ENCODE measurements around the gene VOPP1. TPM values are rescaled to one million over a fixed set of nuclear protein-coding genes. Genes with fewer than 3 reads are reported as not detected.
A peak's percentile ranks its signal among the peaks of the same experiment; 100 is the strongest.

Gene VOPP1
- total RNA-seq, 5 donors from 2014 or later (not counting 1 experiment from before 2014, with no cell fraction given) = 84.0 to 106 (median 94.8) TPM

DNA sequence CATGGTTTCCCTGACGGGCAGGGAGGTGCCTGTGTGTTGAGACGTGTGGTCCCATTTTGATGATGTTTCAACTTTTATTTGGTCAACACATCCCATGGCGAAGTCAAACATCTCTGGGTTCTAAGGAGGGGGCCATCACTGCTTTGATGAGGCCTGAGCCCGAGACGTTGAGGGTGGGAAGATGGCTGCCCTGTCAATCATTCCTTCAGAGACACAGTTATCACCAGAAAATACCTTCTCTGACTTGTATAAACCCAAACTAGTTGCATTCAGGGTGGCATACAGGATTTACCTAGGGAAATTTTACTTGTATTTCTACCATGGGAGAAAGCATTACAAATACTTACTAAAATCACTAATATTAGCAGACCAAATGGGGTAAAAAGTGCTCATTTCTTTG lies 64.6 kb downstream of the VOPP1 start:
- no peak for ATAC-seq (replicated peaks in 1 of 4)
- H3K4me3 ChIP-seq (ENCODE audit: control insufficient read depth in 1 of 2, extremely low read depth in 1 of 2, low read length in 1 of 2) = no peak overlapping the region
- H3K27ac Mint-ChIP-seq = peak overlapping the region in 1 of 2 donors; percentile 53
- peaks cover 6 to 11% of the 10 kb centered on the region in 2 experiments for H3K4me1 ChIP-seq (ENCODE audit: control insufficient read depth in 1 of 2, extremely low read depth in 1 of 2, insufficient read depth in 2 of 2, low read length in 2 of 2)
- POLR2A ChIA-PET = no interaction called here
- no peaks in the 10 kb centered on the region for H3K9me3 ChIP-seq
- H3K36me3 Mint-ChIP-seq = peaks cover 21% of the 10 kb centered on the region
- H3K36me3 ChIP-seq (ENCODE audit: control insufficient read depth in 2 of 2, extremely low read depth in 1 of 2, insufficient read depth in 1 of 2, low read length in 1 of 2) = peaks cover 3 to 12% of the 10 kb centered on the region in 2 donors
- H3K4me1 Mint-ChIP-seq = peaks cover 41 to 67% (median 61%) of the 10 kb centered on the region in 3 donors
- 79% methylated on average over 2 of the region's 5 CpGs for WGBS (ENCODE audit: insufficient coverage)
- no peaks in the 10 kb centered on the region for H3K27me3 Mint-ChIP-seq
- no peaks in the 10 kb centered on the region for H3K9me3 Mint-ChIP-seq
- DNase-seq = no peak
- no peak overlapping the region for H3K4me3 Mint-ChIP-seq
- CTCF ChIA-PET = no interaction called here
- H3K27me3 ChIP-seq (replicated peaks in 1 of 2; ENCODE audit: control insufficient read depth in 2 of 2, extremely low read depth in 1 of 2, insufficient read depth in 2 of 2, low read length in 1 of 2) = no peaks in the 10 kb centered on the region
- no peak overlapping the region for H3K27ac ChIP-seq (ENCODE audit: low read length)

GRCh38 chr7:55504967-55505658 lies 67.2 kb downstream of the VOPP1 start:
- Mint-ChIP-seq H3K27me3 (no peaks in the 10 kb centered on the region), H3K4me1 (peaks cover 36 to 75% (median 67%) of the 10 kb centered on the region in 3 donors), H3K9me3 (no peaks in the 10 kb centered on the region), H3K36me3 (peaks cover 22% of the 10 kb centered on the region), H3K4me3 (no peak overlapping the region), H3K27ac (peak overlapping the region in 1 of 2 donors; percentile 58)
- ChIA-PET POLR2A (no interaction called here), CTCF (no interaction called here)
- Histone ChIP-seq H3K36me3 (ENCODE audit: control insufficient read depth in 2 of 2, extremely low read depth in 1 of 2, insufficient read depth in 1 of 2, low read length in 1 of 2) (peaks cover 4 to 21% of the 10 kb centered on the region in 2 donors), H3K4me1 (ENCODE audit: control insufficient read depth in 1 of 2, extremely low read depth in 1 of 2, insufficient read depth in 2 of 2, low read length in 2 of 2) (peaks cover 6 to 10% of the 10 kb centered on the region in 2 experiments), H3K27ac (ENCODE audit: low read length) (no peak overlapping the region), H3K4me3 (ENCODE audit: control insufficient read depth in 1 of 2, extremely low read depth in 1 of 2, low read length in 1 of 2) (no peak overlapping the region), H3K27me3 (replicated peaks in 1 of 2; ENCODE audit: control insufficient read depth in 2 of 2, extremely low read depth in 1 of 2, insufficient read depth in 2 of 2, low read length in 1 of 2) (no peaks in the 10 kb centered on the region), H3K9me3 (no peaks in the 10 kb centered on the region)
- ATAC-seq (replicated peaks in 1 of 4) (no peak), DNase-seq (no peak)
- WGBS (ENCODE audit: insufficient coverage) = 96% methylated on average over 8 of the region's 10 CpGs

GRCh38 chr7:55504093-55504859 lies 68.0 kb downstream of the VOPP1 start:
- peak overlapping the region; percentile 61 to 67 for H3K27ac Mint-ChIP-seq
- peaks cover 6 to 18% of the 10 kb centered on the region in 2 experiments for H3K4me1 ChIP-seq (ENCODE audit: control insufficient read depth in 1 of 2, extremely low read depth in 1 of 2, insufficient read depth in 2 of 2, low read length in 2 of 2)
- peaks cover 8 to 21% of the 10 kb centered on the region in 2 donors for H3K36me3 ChIP-seq (ENCODE audit: control insufficient read depth in 2 of 2, extremely low read depth in 1 of 2, insufficient read depth in 1 of 2, low read length in 1 of 2)
- H3K4me1 Mint-ChIP-seq = peaks cover 41 to 75% (median 67%) of the 10 kb centered on the region in 3 donors
- no peaks in the 10 kb centered on the region for H3K27me3 ChIP-seq (replicated peaks in 1 of 2; ENCODE audit: control insufficient read depth in 2 of 2, extremely low read depth in 1 of 2, insufficient read depth in 2 of 2, low read length in 1 of 2)
- ChIA-PET CTCF (no interaction called here), POLR2A (no interaction called here)
- H3K9me3 ChIP-seq = no peaks in the 10 kb centered on the region
- H3K9me3 Mint-ChIP-seq = no peaks in the 10 kb centered on the region
- ATAC-seq (replicated peaks in 1 of 4) = no peak
- H3K27ac ChIP-seq (ENCODE audit: low read length) = no peak overlapping the region
- H3K4me3 Mint-ChIP-seq = no peak overlapping the region
- H3K4me3 ChIP-seq (ENCODE audit: control insufficient read depth in 1 of 2, extremely low read depth in 1 of 2, low read length in 1 of 2) = no peak overlapping the region
- peaks cover 28% of the 10 kb centered on the region for H3K36me3 Mint-ChIP-seq
- DNase-seq = no peak
- no peaks in the 10 kb centered on the region for H3K27me3 Mint-ChIP-seq
- WGBS (ENCODE audit: insufficient coverage) = 100% methylated on average over 4 of the region's 6 CpGs

DNA sequence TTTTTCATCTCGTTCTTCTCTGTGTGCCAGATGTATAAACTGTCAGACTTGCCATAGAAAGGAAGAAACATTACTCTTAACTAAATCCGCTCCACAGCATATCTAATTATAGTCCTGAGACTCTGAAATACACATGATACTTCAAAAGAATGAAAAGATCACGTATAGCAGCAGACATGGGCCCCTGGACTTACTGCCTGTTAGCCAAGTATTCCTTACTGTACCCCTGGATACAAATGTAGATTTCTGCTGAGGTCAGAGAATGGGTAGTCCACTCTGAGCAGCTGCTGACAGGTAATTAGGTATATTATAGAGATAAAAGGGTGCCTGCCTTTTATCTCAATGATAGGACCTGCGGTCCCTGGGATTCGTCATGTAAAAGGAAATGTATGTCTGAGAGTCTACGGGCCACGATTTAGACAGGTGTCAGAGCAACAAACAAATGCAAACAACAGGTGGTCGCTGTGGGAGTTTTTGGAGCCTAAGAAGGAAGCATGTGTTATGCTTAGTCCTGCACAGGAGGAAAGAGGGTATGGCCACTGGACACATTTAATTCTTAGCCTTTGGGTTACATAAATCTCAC lies 69.4 kb downstream of the VOPP1 start:
- Mint-ChIP-seq H3K27ac (peak overlapping the region; percentile 29 to 71), H3K36me3 (peaks cover 31% of the 10 kb centered on the region), H3K4me1 (peaks cover 53 to 81% (median 76%) of the 10 kb centered on the region in 3 donors), H3K4me3 (no peak overlapping the region), H3K27me3 (no peaks in the 10 kb centered on the region), H3K9me3 (no peaks in the 10 kb centered on the region)
- peaks cover 6 to 31% of the 10 kb centered on the region in 2 experiments for H3K4me1 ChIP-seq (ENCODE audit: control insufficient read depth in 1 of 2, extremely low read depth in 1 of 2, insufficient read depth in 2 of 2, low read length in 2 of 2)
- H3K27ac ChIP-seq (ENCODE audit: low read length) = no peak overlapping the region
- H3K9me3 ChIP-seq = no peaks in the 10 kb centered on the region
- WGBS (ENCODE audit: insufficient coverage) = 44% methylated on average over 4 of the region's 8 CpGs
- ChIA-PET POLR2A (no interaction called here), CTCF (interaction anchor here (0.6 to 1.2 kb wide), 2 partner anchors 23 to 1139 kb away, joined by 3 read pairs; no protein-coding TSS in a partner anchor)
- peaks cover 9 to 21% of the 10 kb centered on the region in 2 donors for H3K36me3 ChIP-seq (ENCODE audit: control insufficient read depth in 2 of 2, extremely low read depth in 1 of 2, insufficient read depth in 1 of 2, low read length in 1 of 2)
- no peaks in the 10 kb centered on the region for H3K27me3 ChIP-seq (replicated peaks in 1 of 2; ENCODE audit: control insufficient read depth in 2 of 2, extremely low read depth in 1 of 2, insufficient read depth in 2 of 2, low read length in 1 of 2)
- ATAC-seq (replicated peaks in 1 of 4) (peak in 1 of 4 experiments; percentile 44), DNase-seq (no peak)
- H3K4me3 ChIP-seq (ENCODE audit: control insufficient read depth in 1 of 2, extremely low read depth in 1 of 2, low read length in 1 of 2) = no peak overlapping the region

- no peak overlapping the region for H3K4me3 Mint-ChIP-seq
- Histone ChIP-seq H3K36me3 (ENCODE audit: control insufficient read depth in 2 of 2, extremely low read depth in 1 of 2, insufficient read depth in 1 of 2, low read length in 1 of 2) (peaks cover 9 to 28% of the 10 kb centered on the region in 2 donors), H3K4me3 (ENCODE audit: control insufficient read depth in 1 of 2, extremely low read depth in 1 of 2, low read length in 1 of 2) (no peak overlapping the region), H3K27me3 (replicated peaks in 1 of 2; ENCODE audit: control insufficient read depth in 2 of 2, extremely low read depth in 1 of 2, insufficient read depth in 2 of 2, low read length in 1 of 2) (no peaks in the 10 kb centered on the region), H3K27ac (ENCODE audit: low read length) (no peak overlapping the region), H3K4me1 (ENCODE audit: control insufficient read depth in 1 of 2, extremely low read depth in 1 of 2, insufficient read depth in 2 of 2, low read length in 2 of 2) (peaks cover 6 to 38% of the 10 kb centered on the region in 2 experiments), H3K9me3 (no peaks in the 10 kb centered on the region)
- DNase-seq = no peak
- peaks cover 26% of the 10 kb centered on the region for H3K36me3 Mint-ChIP-seq
- ChIA-PET CTCF (interaction anchor here (0.6 to 1.2 kb wide), 2 partner anchors 23 to 1139 kb away, joined by 3 read pairs; no protein-coding TSS in a partner anchor), POLR2A (no interaction called here)
- ATAC-seq (replicated peaks in 1 of 4) = no peak
- WGBS (ENCODE audit: insufficient coverage) = 90% methylated on average over 11 of the region's 13 CpGs
- H3K27ac Mint-ChIP-seq = peak overlapping the region in 1 of 2 donors; percentile 36
- H3K4me1 Mint-ChIP-seq = peaks cover 53 to 78% (median 71%) of the 10 kb centered on the region in 3 donors
- H3K9me3 Mint-ChIP-seq = no peaks in the 10 kb centered on the region
- no peaks in the 10 kb centered on the region for H3K27me3 Mint-ChIP-seq
Observed at GRCh38 chr7:55502124-55502857, 70.0 kb downstream of the VOPP1 start.

DNA sequence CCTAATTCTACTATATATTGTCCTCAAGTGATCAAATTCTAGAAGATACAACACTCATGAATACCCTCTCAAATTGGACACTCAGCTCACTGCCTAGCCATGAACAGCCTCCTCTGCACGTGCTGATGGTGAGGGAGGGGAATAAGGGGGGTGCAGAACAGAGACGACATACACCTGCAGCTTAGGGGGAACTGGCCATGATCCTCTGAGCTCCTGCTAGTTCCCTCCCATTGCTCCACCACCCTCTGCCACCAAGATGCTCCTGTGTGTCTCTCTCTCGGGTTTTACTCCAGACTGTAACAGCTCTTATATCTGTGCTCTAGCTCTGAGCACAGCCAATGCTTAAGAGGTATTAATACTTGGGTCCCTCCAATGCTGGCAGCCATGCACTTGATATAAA lies 70.7 kb downstream of the VOPP1 start:
- peaks cover 53 to 77% (median 71%) of the 10 kb centered on the region in 3 donors for H3K4me1 Mint-ChIP-seq
- peaks cover 9 to 29% of the 10 kb centered on the region in 2 donors for H3K36me3 ChIP-seq (ENCODE audit: control insufficient read depth in 2 of 2, extremely low read depth in 1 of 2, insufficient read depth in 1 of 2, low read length in 1 of 2)

More for the DNA sequence above, 70.7 kb downstream of the VOPP1 start:
- H3K4me1 ChIP-seq (ENCODE audit: control insufficient read depth in 1 of 2, extremely low read depth in 1 of 2, insufficient read depth in 2 of 2, low read length in 2 of 2) = peaks cover 6 to 44% of the 10 kb centered on the region in 2 experiments
- H3K27ac ChIP-seq (ENCODE audit: low read length) = no peak overlapping the region
- H3K9me3 Mint-ChIP-seq = no peaks in the 10 kb centered on the region
- H3K4me3 ChIP-seq (ENCODE audit: control insufficient read depth in 1 of 2, extremely low read depth in 1 of 2, low read length in 1 of 2) = no peak overlapping the region
- peak overlapping the region in 1 of 2 donors; percentile 8 for H3K27ac Mint-ChIP-seq
- ATAC-seq (replicated peaks in 1 of 4) (no peak), DNase-seq (no peak)
- H3K36me3 Mint-ChIP-seq = peaks cover 26% of the 10 kb centered on the region
- H3K27me3 Mint-ChIP-seq = no peaks in the 10 kb centered on the region
- CTCF ChIA-PET = interaction anchor here in 1 of 2 donors (1.2 kb wide), 1 partner anchor 22 kb away, joined by 3 read pairs; no protein-coding TSS in a partner anchor
- WGBS (ENCODE audit: insufficient coverage) = no CpG with 5 or more reads among the region's 3 CpGs
- H3K4me3 Mint-ChIP-seq = no peak overlapping the region
- H3K27me3 ChIP-seq (replicated peaks in 1 of 2; ENCODE audit: control insufficient read depth in 2 of 2, extremely low read depth in 1 of 2, insufficient read depth in 2 of 2, low read length in 1 of 2) = no peaks in the 10 kb centered on the region
- H3K9me3 ChIP-seq = no peaks in the 10 kb centered on the region
- POLR2A ChIA-PET = no interaction called here
